SK-N-SH (cell line): Measurements from ENCODE around the gene PHLPP1. TPM values are rescaled to one million over a fixed set of nuclear protein-coding genes. Genes with fewer than 3 reads are reported as not detected.

ENCODE experiments used
- CTCF ChIA-PET: fragments of 300-600, 350-600 bp; formaldehyde crosslinking; extraction: SDS; loops from one replicate; lab custom pipeline; 2021; lab: Yijun Ruan, JAX
- POLR2A ChIA-PET: fragments of 350-600 bp; sonication (Branson Sonifier 250); formaldehyde crosslinking; extraction: SDS; loops from one replicate; lab custom pipeline; 2020; ENCODE audit warnings: antibody characterized with exemption, inconsistent platforms; lab: Yijun Ruan, JAX
- DNase-seq: peaks from one replicate; pipeline ENCODE4 v3.0.0; 2012
- H2AFZ ChIP-seq: fragments of 200-600 bp; sonication (generic); 2 replicates; pipeline ENCODE4 v1.8.1; 2016; ENCODE audit warnings: antibody characterized with exemption, mild to moderate bottlenecking, low read depth
- H3F3A ChIP-seq: fragments of 200-600 bp; sonication (generic); replicated peaks from 2 replicates; pipeline ENCODE3; 2016; ENCODE audit warnings: antibody characterized with exemption, mild to moderate bottlenecking; ENCODE audit not compliant: insufficient read depth
- H3K27ac ChIP-seq, 2 experiments: fragments of 200-500 bp in 1 of 2; fragments of 200-600 bp in 1 of 2; sonication (Bioruptor generic) in 1 of 2; sonication (generic), shearing (Covaris generic) in 1 of 2; 2 replicates each; pipeline versions ENCODE4 v1.5.1 to v1.6.1; 2014 to 2016; ENCODE audit warnings: low read depth in 2 of 2, inconsistent platforms in 1 of 2, low read length in 1 of 2, mild to moderate bottlenecking in 1 of 2, mixed read lengths in 1 of 2
- H3K27me3 ChIP-seq: fragments of 200-600 bp; sonication (generic), shearing (Covaris generic); 2 replicates; pipeline ENCODE4 v1.6.1; 2016; ENCODE audit warnings: mixed run types; ENCODE audit not compliant: insufficient read depth
- H3K36me3 ChIP-seq, 2 experiments: fragments of 200-500 bp in 1 of 2; fragments of 200-600 bp in 1 of 2; sonication (Bioruptor generic) in 1 of 2; sonication (generic) in 1 of 2; replicated peaks in 1 of 2; 2 replicates each; pipeline versions ENCODE3 to v1.5.1; 2014 to 2016; ENCODE audit warnings: low read length in 1 of 2, mild to moderate bottlenecking in 1 of 2; ENCODE audit not compliant: insufficient read depth in 2 of 2, control insufficient read depth in 1 of 2
- H3K4me1 ChIP-seq, 2 experiments: fragments of 200-500 bp in 1 of 2; fragments of 200-600 bp in 1 of 2; sonication (Bioruptor generic) in 1 of 2; sonication (generic), shearing (Covaris generic) in 1 of 2; 2 replicates each; pipeline versions ENCODE4 v1.5.1 to v1.6.1; 2014 to 2016; ENCODE audit warnings: low read depth in 1 of 2, low read length in 1 of 2, mixed run types in 1 of 2; ENCODE audit not compliant: insufficient read depth in 2 of 2, control insufficient read depth in 1 of 2
- H3K4me2 ChIP-seq: fragments of 200-600 bp; sonication (generic), shearing (Covaris generic); 2 replicates; pipeline ENCODE4 v1.6.1; 2017; ENCODE audit warnings: mixed run types
- H3K4me3 ChIP-seq, 2 experiments: fragments of 200-500 bp in 1 of 2; fragments of 200-600 bp in 1 of 2; sonication (Bioruptor generic) in 1 of 2; sonication (generic), shearing (Covaris generic) in 1 of 2; 2 replicates each; pipeline versions ENCODE4 v1.5.1 to v1.8.1; 2014 to 2016; ENCODE audit warnings: low read depth in 2 of 2, inconsistent platforms in 1 of 2, low read length in 1 of 2, mild to moderate bottlenecking in 1 of 2, mixed read lengths in 1 of 2, moderate library complexity in 1 of 2
- H3K79me2 ChIP-seq: fragments of 200-600 bp; sonication (generic); 2 replicates; pipeline ENCODE4 v1.8.1; 2017; ENCODE audit warnings: mild to moderate bottlenecking; ENCODE audit not compliant: insufficient read depth
- H3K9ac ChIP-seq: fragments of 200-600 bp; sonication (generic); 2 replicates; pipeline ENCODE4 v1.6.1; 2017; ENCODE audit warnings: mixed run types
- H3K9me2 ChIP-seq: fragments of 200-600 bp; sonication (generic); 2 replicates; pipeline ENCODE4 v1.6.1; 2017; ENCODE audit warnings: mixed run types
- H3K9me3 ChIP-seq: fragments of 200-600 bp; sonication (generic); 2 replicates; pipeline ENCODE4 v1.6.1; 2017; ENCODE audit warnings: mixed run types, mild to moderate bottlenecking, moderate library complexity
- H4K20me1 ChIP-seq: fragments of 200-600 bp; sonication (generic); 2 replicates; pipeline ENCODE4 v1.6.1; 2017; ENCODE audit warnings: mild to moderate bottlenecking, mixed run types; ENCODE audit not compliant: insufficient read depth
- CTCF ChIP-seq: fragments of 200-600 bp; sonication (generic); IDR thresholded peaks from 2 replicates; pipeline ENCODE4 v1.6.1; 2017; ENCODE audit warnings: antibody characterized with exemption, mild to moderate bottlenecking, moderate library complexity
- EP300 ChIP-seq, 2 experiments: IDR thresholded peaks; 2 replicates each; pipeline versions ENCODE4 v1.4.0 to v1.6.1; 2012; ENCODE audit warnings: borderline replicate concordance in 1 of 2, low read depth in 1 of 2, low read length in 1 of 2
- FOXJ3 ChIP-seq: sonication (generic); formaldehyde crosslinking; IDR thresholded peaks from 2 replicates; pipeline ENCODE4 v1.5.1; 2020; ENCODE audit warnings: mild to moderate bottlenecking, missing genetic modification reagents
- FOXM1 ChIP-seq: IDR thresholded peaks from 2 replicates; pipeline ENCODE4 v1.4.0; 2012; ENCODE audit warnings: low read depth, mild to moderate bottlenecking
- JUND ChIP-seq: IDR thresholded peaks from 2 replicates; pipeline ENCODE4 v1.4.0; 2012
- NRF1 ChIP-seq: IDR thresholded peaks from 2 replicates; pipeline ENCODE4 v1.6.1; 2012; ENCODE audit warnings: low read depth, mild to moderate bottlenecking, low read length
- POLR2AphosphoS5 ChIP-seq: IDR thresholded peaks from 2 replicates; pipeline ENCODE4 v1.6.1; 2012; ENCODE audit warnings: low read depth, low read length
- RAD21 ChIP-seq: IDR thresholded peaks from 2 replicates; pipeline ENCODE4 v1.6.1; 2012; ENCODE audit warnings: mild to moderate bottlenecking, low read length
- SMC3 ChIP-seq: IDR thresholded peaks from 2 replicates; pipeline ENCODE4 v1.6.1; 2012; ENCODE audit warnings: low read depth, low read length, improper control_type of control experiment
- TAF1 ChIP-seq: IDR thresholded peaks from 2 replicates; pipeline ENCODE4 v1.6.1; 2012; ENCODE audit warnings: low read depth, mild to moderate bottlenecking, low read length, moderate library complexity, borderline replicate concordance
- TEAD4 ChIP-seq: IDR thresholded peaks from 2 replicates; pipeline ENCODE4 v1.4.0; 2012; ENCODE audit warnings: mild to moderate bottlenecking, borderline replicate concordance; ENCODE audit not compliant: insufficient read depth
- ZBTB33 ChIP-seq: IDR thresholded peaks from 2 replicates; pipeline ENCODE4 v1.4.0; 2012; ENCODE audit warnings: low read depth, borderline replicate concordance
- whole genome bisulfite sequencing: methylation state at CpG from one replicate; pipeline ENCODE4 v1.1.6; 2017; ENCODE audit warnings: low lambda C conversion rate; 5-methylcytosine and 5-hydroxymethylcytosine counted together
- polyA plus RNA-seq, 3 experiments: library from polyadenylated mRNA; depleted of rRNA; stranded (reverse); fragments of >200 nt; gene quantifications; 2 replicates each; pipeline ENCODE4 v1.2.3, GENCODE V29; 2012

PHLPP1 gene
- polyA plus RNA-seq, 1 of the 3 experiments (the other 2 are of a cell fraction): 4.6 TPM

GRCh38 chr18:62981566-62981965, 266.2 kb downstream of the PHLPP1 start:
- H3F3A ChIP-seq: no peaks in the 10 kb centered on the region
- POLR2A ChIA-PET: interaction anchor here (1.1 kb wide), 1 partner anchor 267 kb away, joined by 5 read pairs; the partner anchor contains the start of gene PHLPP1
- WGBS: 81% methylated on average over 10 of the region's 11 CpGs
- peaks cover 0 to 3% of the 10 kb centered on the region in 2 experiments; a peak in 1 of 4 replicates for H3K4me1 ChIP-seq
- TF ChIP-seq EP300 (IDR thresholded peaks at IDR 0.05; ENCODE audit: borderline replicate concordance in 1 of 2, low read depth in 1 of 2, low read length in 1 of 2) (no peak), NRF1 (no peak), POLR2AphosphoS5 (no peak), TAF1 (no peak), FOXM1 (no peak), TEAD4 (no peak)
- no peak overlapping the region for H3K27ac ChIP-seq
- H3K9me2 ChIP-seq: no peaks in the 10 kb centered on the region
- H3K9me3 ChIP-seq: no peaks in the 10 kb centered on the region
- DNase-seq: no peak
- no peak overlapping the region for H3K4me3 ChIP-seq
- CTCF ChIA-PET: interaction anchor here (0.6 to 8.0 kb wide), 22 partner anchors 8 to 1437 kb away, joined by 3 to 124 read pairs (median 4); partner anchors contain the start of gene PHLPP1
- H4K20me1 ChIP-seq: no peaks in the 10 kb centered on the region
- H3K9ac ChIP-seq: no peak overlapping the region
- H3K36me3 ChIP-seq: peaks cover 0 to 1% of the 10 kb centered on the region in 2 experiments
- H3K4me2 ChIP-seq: no peak overlapping the region
- H3K27me3 ChIP-seq: no peaks in the 10 kb centered on the region
- no peaks in the 10 kb centered on the region for H3K79me2 ChIP-seq
- no peak overlapping the region for H2AFZ ChIP-seq

- Histone ChIP-seq H3K79me2 (no peaks in the 10 kb centered on the region), H3K36me3 (no peaks in the 10 kb centered on the region), H3K9me2 (no peaks in the 10 kb centered on the region), H3K27me3 (no peaks in the 10 kb centered on the region), H3K4me1 (peaks cover 0 to 3% of the 10 kb centered on the region in 2 experiments; a peak in 1 of 4 replicates), H3K27ac (no peak overlapping the region), H4K20me1 (no peaks in the 10 kb centered on the region), H3F3A (no peaks in the 10 kb centered on the region), H2AFZ (no peak overlapping the region), H3K9ac (no peak overlapping the region), H3K4me2 (no peak overlapping the region), H3K9me3 (no peaks in the 10 kb centered on the region), H3K4me3 (peak overlapping the region in 1 of 2 experiments; percentile 11; a peak in 1 of 4 replicates)
- CTCF ChIA-PET: interaction anchor here (0.6 to 8.0 kb wide), 37 partner anchors 9 to 559 kb away, joined by 3 to 124 read pairs (median 4); partner anchors contain the start of gene PHLPP1
- WGBS: 49% methylated on average over 9 of the region's 11 CpGs
- peak; percentile 81 for DNase-seq
- POLR2A ChIA-PET: interaction anchor here (0.9 kb wide), 1 partner anchor 267 kb away, joined by 3 read pairs; the partner anchor contains the start of gene PHLPP1
- TF ChIP-seq FOXJ3 (CRISPR knock-in tag) (no peak), SMC3 (peak; percentile 82), JUND (no peak), ZBTB33 (no peak), CTCF (peak; percentile 87), RAD21 (peak; percentile 91)
Observed at GRCh38 chr18:62982600-62983251, 267.4 kb downstream of the PHLPP1 start.
